B cell (primary cell): Measurements from ENCODE around the gene NKTR. TPM values are rescaled to one million over a fixed set of nuclear protein-coding genes. Genes with fewer than 3 reads are reported as not detected.
A peak's percentile ranks its signal among the peaks of the same experiment; 100 is the strongest.

Experiments
- ATAC-seq: fragments of 200-7000 bp; cut with Tn5 transposase; one replicate; pipeline ENCODE4 v1.10.0; 2021; ENCODE audit warnings: low read depth, mild to moderate bottlenecking, moderate number of reproducible peaks, moderate library complexity
- CTCF ChIA-PET: fragments of 350-600 bp; sonication (Branson Sonifier 250); formaldehyde crosslinking; loops from one replicate; lab custom pipeline; 2021; ENCODE audit warnings: antibody characterized with exemption, inconsistent platforms; lab: Charles Lee
- POLR2A ChIA-PET: fragments of 350-600 bp; sonication (Branson Sonifier 250); formaldehyde crosslinking; loops from one replicate; lab custom pipeline; 2021; ENCODE audit warnings: antibody characterized with exemption; lab: Charles Lee
- DNase-seq: peaks from one replicate; pipeline ENCODE4 v3.0.0; 2013
- H2AFZ ChIP-seq: 2 replicates; pipeline ENCODE4 v1.6.1; 2012; ENCODE audit warnings: mild to moderate bottlenecking, low read depth, low read length; ENCODE audit not compliant: insufficient read depth, poor library complexity, severe bottlenecking
- H3K27ac ChIP-seq, 2 donors: 1 replicate in 1 of 2; 2 replicates in 1 of 2; pipeline ENCODE4 v1.5.1; 2012 to 2013; ENCODE audit warnings: low read length in 2 of 2, mild to moderate bottlenecking in 2 of 2, moderate library complexity in 1 of 2
- H3K27me3 ChIP-seq, 4 experiments: fragments of 200-600 bp in 1 of 4; sonication (generic) in 1 of 4; replicated peaks in 1 of 4; 1 replicate in 2 of 4; 2 replicates in 2 of 4; pipeline versions ENCODE4 v1.6.1 to v1.7.0; 2013 to 2016; ENCODE audit warnings: low read length in 3 of 4, mild to moderate bottlenecking in 2 of 4, mixed read lengths in 1 of 4, moderate library complexity in 1 of 4; ENCODE audit not compliant: insufficient read depth in 4 of 4, control insufficient read depth in 3 of 4; ENCODE audit errors: control extremely low read depth in 1 of 4
- H3K36me3 ChIP-seq, 2 experiments: replicated peaks in 1 of 2; 1 replicate in 1 of 2; 2 replicates in 1 of 2; pipeline versions ENCODE4 v1.6.1 to v1.7.1; 2013; ENCODE audit warnings: low read length in 1 of 2; ENCODE audit not compliant: insufficient read depth in 2 of 2, control insufficient read depth in 1 of 2; ENCODE audit errors: control extremely low read depth in 1 of 2, extremely low read depth in 1 of 2
- H3K4me1 ChIP-seq, 2 donors: fragments of 200-600 bp in 1 of 2; sonication (generic) in 1 of 2; 1 replicate in 1 of 2; 2 replicates in 1 of 2; pipeline versions ENCODE4 v1.5.1 to v1.6.1; 2013 to 2017; ENCODE audit warnings: low read length in 2 of 2; ENCODE audit not compliant: control insufficient read depth in 2 of 2, insufficient read depth in 2 of 2
- H3K4me2 ChIP-seq: replicated peaks from 2 replicates; pipeline ENCODE3; 2012; ENCODE audit warnings: mild to moderate bottlenecking, low read depth, low read length; ENCODE audit not compliant: poor library complexity, severe bottlenecking
- H3K4me3 ChIP-seq, 5 experiments: fragments of 200-600 bp in 1 of 5; sonication (generic) in 1 of 5; 1 replicate in 3 of 5; 2 replicates in 2 of 5; pipeline versions ENCODE4 v1.5.1 to v1.7.0; 2011 to 2016; ENCODE audit warnings: low read length in 4 of 5, mild to moderate bottlenecking in 4 of 5, low read depth in 2 of 5, control low read depth in 1 of 5, moderate library complexity in 1 of 5; ENCODE audit not compliant: insufficient read depth in 1 of 5; ENCODE audit errors: control extremely low read depth in 1 of 5, extremely low read depth in 1 of 5
- H3K79me2 ChIP-seq: fragments of 200-600 bp; sonication (generic); one replicate; pipeline ENCODE4 v1.6.0; 2016; ENCODE audit warnings: low read length; ENCODE audit not compliant: control insufficient read depth, insufficient read depth
- H3K9ac ChIP-seq: fragments of 200-600 bp; sonication (generic); 2 replicates; pipeline ENCODE4 v1.6.1; 2017; ENCODE audit warnings: mild to moderate bottlenecking, low read length, moderate library complexity
- H3K9me3 ChIP-seq, 3 donors: one replicate each; pipeline versions ENCODE4 v1.6.1 to v1.7.1; 2013; ENCODE audit warnings: low read length in 2 of 3; ENCODE audit not compliant: control insufficient read depth in 2 of 3, insufficient read depth in 1 of 3; ENCODE audit errors: control extremely low read depth in 1 of 3
- H4K20me1 ChIP-seq: 2 replicates; pipeline ENCODE4 v1.6.0; 2012; ENCODE audit warnings: mild to moderate bottlenecking, low read length; ENCODE audit not compliant: insufficient read depth, control insufficient read depth, poor library complexity, severe bottlenecking
- H3K27ac Mint-ChIP-seq: one replicate; pipeline ENCODE4 v1.8.0; 2021; ENCODE audit warnings: mixed read lengths
- H3K27me3 Mint-ChIP-seq: one replicate; pipeline ENCODE4 v1.8.0; 2021; ENCODE audit warnings: mixed read lengths
- H3K4me1 Mint-ChIP-seq: one replicate; pipeline ENCODE4 v1.8.0; 2021; ENCODE audit warnings: mixed read lengths
- H3K4me3 Mint-ChIP-seq: one replicate; pipeline ENCODE4 v1.8.0; 2021; ENCODE audit warnings: mixed read lengths
- H3K9me3 Mint-ChIP-seq: one replicate; pipeline ENCODE4 v1.8.0; 2022; ENCODE audit warnings: mixed read lengths; ENCODE audit not compliant: insufficient read depth
- CTCF ChIP-seq: fragments of 200-600 bp; IDR thresholded peaks from one replicate; pipeline ENCODE4 v1.8.0; 2022; ENCODE audit warnings: antibody characterized with exemption, mild to moderate bottlenecking
- EZH2 ChIP-seq: IDR thresholded peaks from 2 replicates; pipeline ENCODE4 v1.6.1; 2012; ENCODE audit warnings: borderline replicate concordance, low read depth, mild to moderate bottlenecking, moderate library complexity, low read length; ENCODE audit not compliant: insufficient read depth, poor library complexity, severe bottlenecking
- WGBS: methylation state at CpG from one replicate; pipeline ENCODE4 v1.1.5; 2013; ENCODE audit warnings: missing lambda C conversion rate; ENCODE audit not compliant: insufficient coverage; 5-methylcytosine and 5-hydroxymethylcytosine counted together
- intact Hi-C: fragments of 100-400 bp; cut with micrococcal nuclease; formaldehyde crosslinking; loops from one replicate; pipeline ENCODE4 v1.10.0; 2022
- polyA minus RNA-seq: library from RNA; depleted of rRNA, polyadenylated mRNA; stranded (reverse); fragments of >200 nt; gene quantifications from 2 replicates; pipeline ENCODE4 v1.2.3, GENCODE V29; 2012
- polyA plus RNA-seq: library from polyadenylated mRNA; depleted of rRNA; stranded (reverse); fragments of >200 nt; gene quantifications from 2 replicates; pipeline ENCODE4 v1.2.3, GENCODE V29; 2012
- total RNA-seq, 2 donors: library from RNA; stranded (reverse); fragments of 120-200 nt in 1 of 2; gene quantifications; 1 replicate in 1 of 2; 2 replicates in 1 of 2; pipeline versions ENCODE4 v1.2.3 to v1.2.4, GENCODE V29; 2013 to 2022

Gene NKTR
- total RNA-seq (227 and 233 TPM in 2 replicates), polyA plus RNA-seq (58.0 and 106 TPM in 2 replicates), polyA minus RNA-seq (50.8 and 66.9 TPM in 2 replicates)
- 123 TPM for total RNA-seq (2013)

DNA sequence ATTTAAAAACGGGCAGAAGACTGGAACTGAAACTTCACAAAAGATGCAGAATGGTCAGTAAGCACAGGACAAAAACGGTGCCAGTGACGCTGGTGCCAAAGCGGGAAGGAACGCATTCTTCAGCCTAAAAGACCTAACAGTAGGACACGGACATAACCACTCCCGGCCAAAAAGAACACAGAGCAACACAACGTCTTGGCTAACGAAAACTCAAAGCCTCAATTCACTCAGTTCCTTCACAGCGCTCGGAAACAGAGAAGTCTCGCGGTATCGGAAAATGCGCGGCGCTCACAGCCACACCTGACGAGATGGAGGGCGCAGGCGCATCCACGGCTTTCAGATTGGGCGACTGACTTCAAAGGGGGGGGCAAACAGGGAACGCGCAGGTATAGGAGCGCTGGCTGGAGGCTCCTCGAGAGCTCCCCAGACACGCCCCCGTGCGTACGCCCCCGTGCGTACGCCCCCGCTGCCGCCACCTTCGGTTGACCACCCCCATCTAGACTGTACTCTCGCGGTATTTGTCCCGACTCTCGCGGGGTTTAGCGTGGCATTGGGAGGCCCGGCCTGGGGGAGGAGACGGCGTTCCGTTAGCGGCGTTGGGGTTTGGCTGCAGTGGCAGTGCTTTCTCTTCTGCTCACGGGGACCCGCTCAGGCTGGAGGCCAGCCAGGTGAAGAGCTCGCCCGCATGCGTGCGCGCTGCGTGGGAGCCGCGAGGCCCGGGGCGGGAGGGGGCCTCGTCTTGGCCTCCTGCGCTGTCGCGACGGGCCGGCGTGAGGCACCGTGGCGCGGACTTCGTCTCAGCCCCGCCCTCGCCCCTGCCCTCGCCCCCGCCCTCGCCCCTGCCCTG is at the start of gene NKTR:
Gene NKTR (plus strand): TSS at position 576 of the 847 bp plus-strand sequence. CDS start 321 bp downstream, outside the sequence.
- CTCF ChIA-PET: interaction anchor here (1.3 to 3.3 kb wide), 4 partner anchors 10 to 24 kb away, joined by 4 to 36 read pairs (median 7); partner anchors contain the start of genes SEC22C and SS18L2
- peaks cover 3% of the 10 kb centered on the region for H3K9me3 Mint-ChIP-seq
- POLR2A ChIA-PET: interaction anchor here (0.6 to 2.3 kb wide), 5 partner anchors 9 to 1090 kb away, joined by 3 to 29 read pairs (median 5); partner anchors contain the start of genes HIGD1A, SEC22C and SS18L2

More for the DNA sequence above, at the start of gene NKTR:
- Mint-ChIP-seq H3K4me3 (peak within 1 kb of the TSS; percentile 99), H3K27me3 (no peaks in the 10 kb centered on the region), H3K4me1 (peaks cover 30% of the 10 kb centered on the region), H3K27ac (peak within 1 kb of the TSS; percentile 99)
- peak within 1 kb of the TSS; percentile 80 to 88 (median 86) for H3K4me3 ChIP-seq
- intact Hi-C loops: loop anchor here (1.0 to 5.0 kb wide), 5 partner anchors 10 to 588 kb away; partner anchors contain the start of genes CCDC13 and SS18L2
- H3K4me2 ChIP-seq: peak within 1 kb of the TSS; percentile 86
- peaks cover 3 to 5% (median 4%) of the 10 kb centered on the region in 3 donors for H3K9me3 ChIP-seq
- H3K36me3 ChIP-seq: peaks cover 3 to 4% of the 10 kb centered on the region in 2 experiments
- H4K20me1 ChIP-seq: peaks cover 21% of the 10 kb centered on the region
- peak within 1 kb of the TSS; percentile 84 to 88 for H3K27ac ChIP-seq
- under 1% methylated on average over 71 of the region's 76 CpGs for WGBS
- ATAC-seq (peak; percentile 93), DNase-seq (peak; percentile 100)
- peaks cover 11 to 19% of the 10 kb centered on the region in 2 donors for H3K4me1 ChIP-seq
- no peaks in the 10 kb centered on the region for H3K27me3 ChIP-seq
- TF ChIP-seq EZH2 (no peak), CTCF (no peak)
- H3K79me2 ChIP-seq: peaks cover 53% of the 10 kb centered on the region
- H3K9ac ChIP-seq: peak within 1 kb of the TSS; percentile 85
- peak within 1 kb of the TSS; percentile 92 for H2AFZ ChIP-seq
